ENCODE measurements around the gene NADK.

DNA sequence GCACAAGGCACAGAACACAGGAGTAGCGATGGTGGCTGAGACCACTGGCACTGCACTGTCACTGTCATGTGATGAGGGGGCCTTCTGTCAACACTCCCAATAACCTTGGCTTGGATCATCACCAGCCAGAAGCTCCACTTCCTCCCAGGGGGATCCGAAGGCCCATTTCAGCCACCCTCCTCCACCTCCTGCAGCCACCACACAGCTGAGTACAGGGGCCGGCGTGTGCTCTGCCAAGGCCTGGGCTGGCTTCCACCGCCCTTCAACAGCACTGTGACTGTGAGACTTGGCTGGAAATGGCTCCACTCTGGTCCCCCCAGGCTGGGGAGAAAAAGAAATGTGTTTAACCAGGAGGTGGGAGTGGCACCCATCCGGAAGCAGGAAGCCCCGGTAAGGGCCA is 9.9 kb upstream of the NADK start:
- TF ChIP-seq, protein P1, sequence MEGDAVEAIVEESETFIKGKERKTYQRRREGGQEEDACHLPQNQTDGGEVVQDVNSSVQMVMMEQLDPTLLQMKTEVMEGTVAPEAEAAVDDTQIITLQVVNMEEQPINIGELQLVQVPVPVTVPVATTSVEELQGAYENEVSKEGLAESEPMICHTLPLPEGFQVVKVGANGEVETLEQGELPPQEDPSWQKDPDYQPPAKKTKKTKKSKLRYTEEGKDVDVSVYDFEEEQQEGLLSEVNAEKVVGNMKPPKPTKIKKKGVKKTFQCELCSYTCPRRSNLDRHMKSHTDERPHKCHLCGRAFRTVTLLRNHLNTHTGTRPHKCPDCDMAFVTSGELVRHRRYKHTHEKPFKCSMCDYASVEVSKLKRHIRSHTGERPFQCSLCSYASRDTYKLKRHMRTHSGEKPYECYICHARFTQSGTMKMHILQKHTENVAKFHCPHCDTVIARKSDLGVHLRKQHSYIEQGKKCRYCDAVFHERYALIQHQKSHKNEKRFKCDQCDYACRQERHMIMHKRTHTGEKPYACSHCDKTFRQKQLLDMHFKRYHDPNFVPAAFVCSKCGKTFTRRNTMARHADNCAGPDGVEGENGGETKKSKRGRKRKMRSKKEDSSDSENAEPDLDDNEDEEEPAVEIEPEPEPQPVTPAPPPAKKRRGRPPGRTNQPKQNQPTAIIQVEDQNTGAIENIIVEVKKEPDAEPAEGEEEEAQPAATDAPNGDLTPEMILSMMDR (optimal IDR thresholded peaks at IDR 0.05 in 1 of 3, IDR thresholded peaks at IDR 0.05 in 1 of 3, conservative IDR thresholded peaks at IDR 0.05 in 1 of 3; ENCODE audit: extremely low read depth in 1 of 3, insufficient read depth in 2 of 3, low read length in 3 of 3): no peak
- TF ChIP-seq EZH2 (IDR thresholded peaks at IDR 0.05; ENCODE audit: low read length): no peak
